Esophagus muscularis mucosa (tissue), 4 donors: Measurements from ENCODE around the gene TMEM59L. TPM values are rescaled to one million over a fixed set of nuclear protein-coding genes. Genes with fewer than 3 reads are reported as not detected.
A peak's percentile ranks its signal among the peaks of the same experiment; 100 is the strongest.
"Not testable (repeated sequence)": the region's sequence is repeated elsewhere in the genome, so short reads cannot be mapped to it uniquely, and the experiment has no call there.

Experiments
- DNase-seq: peaks from one replicate; pipeline ENCODE4 v3.0.0-alpha.2; 2017; ENCODE audit errors: extremely low spot score
- H3K27ac ChIP-seq, 4 donors: fragments of 200-600 bp; sonication (generic); replicated peaks in 1 of 4; 1 replicate in 3 of 4; 2 replicates in 1 of 4; pipeline ENCODE4 v1.5.1; 2016 to 2019; ENCODE audit warnings: mild to moderate bottlenecking in 1 of 4
- H3K27me3 ChIP-seq, 4 donors: fragments of 200-600 bp; sonication (generic); one replicate each; pipeline versions ENCODE4 v1.5.1 to v1.6.0; 2016 to 2019
- H3K36me3 ChIP-seq, 4 donors: fragments of 200-600 bp; sonication (generic); one replicate each; pipeline ENCODE4 v1.5.1; 2016 to 2019
- H3K4me1 ChIP-seq, 4 donors: fragments of 200-600 bp; sonication (generic); one replicate each; pipeline ENCODE4 v1.5.1; 2016 to 2019
- H3K4me3 ChIP-seq, 4 donors: fragments of 200-600 bp; sonication (generic); 1 replicate in 2 of 4; 2 replicates in 2 of 4; pipeline ENCODE4 v1.5.1; 2016 to 2019; ENCODE audit warnings: mild to moderate bottlenecking in 4 of 4, moderate library complexity in 1 of 4
- H3K9me3 ChIP-seq, 4 donors: fragments of 200-600 bp; sonication (generic); 1 replicate in 3 of 4; 2 replicates in 1 of 4; pipeline ENCODE4 v1.5.1; 2016 to 2019
- EP300 ChIP-seq: sonication (generic); formaldehyde crosslinking; IDR thresholded peaks from one replicate; pipeline ENCODE4 v1.6.1; 2017; ENCODE audit warnings: antibody characterized with exemption
- POLR2A ChIP-seq: fragments of 450-650 bp; IDR thresholded peaks from one replicate; pipeline ENCODE4 v1.6.1; 2017; ENCODE audit warnings: antibody characterized with exemption, moderate library complexity, mild to moderate bottlenecking, low read depth
- POLR2AphosphoS5 ChIP-seq, 2 donors: sonication (generic); formaldehyde crosslinking; IDR thresholded peaks; one replicate each; pipeline ENCODE4 v1.6.1; 2017; ENCODE audit warnings: antibody characterized with exemption in 2 of 2
- WGBS: methylation state at CpG from one replicate; pipeline ENCODE4 v1.1.5; 2018; 5-methylcytosine and 5-hydroxymethylcytosine counted together
- intact Hi-C: fragments of 100-400 bp; cut with DNase I; formaldehyde crosslinking; loops from one replicate; pipeline ENCODE4 v1.15.1; 2023
- total RNA-seq, 4 donors: library from RNA; depleted of rRNA; stranded (reverse); fragments of >200 nt; gene quantifications; one replicate each; pipeline versions ENCODE4 v1.1.0 to v1.2.1, GENCODE V29; 2016
- TF ChIP-seq, protein P1 (sequence below), 3 experiments: fragments of 200-600 bp in 2 of 3; fragments of 450-650 bp in 1 of 3; sonication (generic) in 2 of 3; IDR thresholded peaks; one replicate each; pipeline ENCODE4 v1.5.1; 2017 to 2019; ENCODE audit warnings: antibody characterized with exemption in 3 of 3, mild to moderate bottlenecking in 2 of 3, moderate library complexity in 1 of 3

The TMEM59L gene
- total RNA-seq, 4 donors from 2014 or later = 2.4 to 3.6 (median 2.8) TPM

DNA sequence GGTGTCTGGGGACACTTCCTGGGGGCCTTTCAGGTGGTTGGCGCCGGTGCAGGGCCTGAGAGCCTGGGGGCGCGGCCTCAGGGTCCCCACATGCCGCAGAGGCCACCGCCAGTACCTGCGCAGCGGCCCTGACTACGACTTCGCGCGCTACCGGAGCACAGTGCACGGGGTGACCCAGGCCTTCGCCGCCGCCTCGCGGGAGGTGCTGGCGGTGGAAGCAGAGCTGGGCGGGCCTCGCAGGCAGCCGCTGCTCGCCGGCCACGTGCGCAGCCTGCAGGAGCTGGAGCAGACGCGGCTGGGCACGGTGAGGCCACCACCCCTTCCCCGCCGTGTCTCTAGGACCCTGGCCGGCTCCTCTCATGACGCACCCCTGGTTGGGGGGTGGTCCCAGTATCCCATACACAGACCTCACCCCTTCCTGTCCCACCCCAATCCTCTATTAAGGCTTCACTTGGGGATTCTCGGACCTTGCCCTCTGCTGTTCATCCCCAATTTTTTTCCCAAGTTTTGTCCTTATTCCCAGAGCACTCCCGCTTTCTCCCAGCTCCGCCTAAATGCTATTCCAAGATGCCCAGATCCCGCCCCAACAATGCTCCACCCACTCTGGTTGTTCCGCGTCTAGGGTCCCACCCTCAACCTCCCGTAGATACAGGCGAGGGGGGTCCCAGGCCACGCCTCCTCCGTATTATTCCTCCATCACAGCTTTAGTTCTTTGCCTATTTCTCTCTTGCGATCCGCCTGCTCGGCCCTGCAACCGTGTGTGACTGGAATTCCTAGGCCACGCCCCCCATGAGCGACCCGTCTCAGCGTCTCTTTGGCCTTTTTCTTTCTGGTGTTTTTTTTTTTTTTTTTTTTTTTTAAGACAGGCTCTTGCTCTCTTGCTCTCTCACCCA, 23.0 kb upstream of the TMEM59L start:
- no peaks in the 10 kb centered on the region for H3K27me3 ChIP-seq
- peaks cover 0 to 20% (median 8%) of the 10 kb centered on the region in 4 donors for H3K36me3 ChIP-seq
- 22% methylated on average over 25 of the region's 52 CpGs for WGBS
- H3K4me3 ChIP-seq = peak overlapping the region; percentile 68 to 96 (median 86)
- no peak for TF ChIP-seq EP300
- TF ChIP-seq, protein P1, sequence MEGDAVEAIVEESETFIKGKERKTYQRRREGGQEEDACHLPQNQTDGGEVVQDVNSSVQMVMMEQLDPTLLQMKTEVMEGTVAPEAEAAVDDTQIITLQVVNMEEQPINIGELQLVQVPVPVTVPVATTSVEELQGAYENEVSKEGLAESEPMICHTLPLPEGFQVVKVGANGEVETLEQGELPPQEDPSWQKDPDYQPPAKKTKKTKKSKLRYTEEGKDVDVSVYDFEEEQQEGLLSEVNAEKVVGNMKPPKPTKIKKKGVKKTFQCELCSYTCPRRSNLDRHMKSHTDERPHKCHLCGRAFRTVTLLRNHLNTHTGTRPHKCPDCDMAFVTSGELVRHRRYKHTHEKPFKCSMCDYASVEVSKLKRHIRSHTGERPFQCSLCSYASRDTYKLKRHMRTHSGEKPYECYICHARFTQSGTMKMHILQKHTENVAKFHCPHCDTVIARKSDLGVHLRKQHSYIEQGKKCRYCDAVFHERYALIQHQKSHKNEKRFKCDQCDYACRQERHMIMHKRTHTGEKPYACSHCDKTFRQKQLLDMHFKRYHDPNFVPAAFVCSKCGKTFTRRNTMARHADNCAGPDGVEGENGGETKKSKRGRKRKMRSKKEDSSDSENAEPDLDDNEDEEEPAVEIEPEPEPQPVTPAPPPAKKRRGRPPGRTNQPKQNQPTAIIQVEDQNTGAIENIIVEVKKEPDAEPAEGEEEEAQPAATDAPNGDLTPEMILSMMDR (IDR thresholded peaks at IDR 0.05) = peak in 2 of 3 experiments; percentile 36 to 41
- TF ChIP-seq POLR2AphosphoS5 (IDR thresholded peaks at IDR 0.05) = no peak
- no peak for TF ChIP-seq POLR2A
- intact Hi-C loops = loop anchor here (5.0 kb wide), 3 partner anchors 88 to 258 kb away; partner anchors contain the start of gene UPF1
- H3K9me3 ChIP-seq = no peaks in the 10 kb centered on the region
- no peak for DNase-seq
- H3K27ac ChIP-seq = peak overlapping the region; percentile 78 to 89 (median 86)
- peaks cover 21 to 46% (median 39%) of the 10 kb centered on the region in 4 donors for H3K4me1 ChIP-seq

DNA sequence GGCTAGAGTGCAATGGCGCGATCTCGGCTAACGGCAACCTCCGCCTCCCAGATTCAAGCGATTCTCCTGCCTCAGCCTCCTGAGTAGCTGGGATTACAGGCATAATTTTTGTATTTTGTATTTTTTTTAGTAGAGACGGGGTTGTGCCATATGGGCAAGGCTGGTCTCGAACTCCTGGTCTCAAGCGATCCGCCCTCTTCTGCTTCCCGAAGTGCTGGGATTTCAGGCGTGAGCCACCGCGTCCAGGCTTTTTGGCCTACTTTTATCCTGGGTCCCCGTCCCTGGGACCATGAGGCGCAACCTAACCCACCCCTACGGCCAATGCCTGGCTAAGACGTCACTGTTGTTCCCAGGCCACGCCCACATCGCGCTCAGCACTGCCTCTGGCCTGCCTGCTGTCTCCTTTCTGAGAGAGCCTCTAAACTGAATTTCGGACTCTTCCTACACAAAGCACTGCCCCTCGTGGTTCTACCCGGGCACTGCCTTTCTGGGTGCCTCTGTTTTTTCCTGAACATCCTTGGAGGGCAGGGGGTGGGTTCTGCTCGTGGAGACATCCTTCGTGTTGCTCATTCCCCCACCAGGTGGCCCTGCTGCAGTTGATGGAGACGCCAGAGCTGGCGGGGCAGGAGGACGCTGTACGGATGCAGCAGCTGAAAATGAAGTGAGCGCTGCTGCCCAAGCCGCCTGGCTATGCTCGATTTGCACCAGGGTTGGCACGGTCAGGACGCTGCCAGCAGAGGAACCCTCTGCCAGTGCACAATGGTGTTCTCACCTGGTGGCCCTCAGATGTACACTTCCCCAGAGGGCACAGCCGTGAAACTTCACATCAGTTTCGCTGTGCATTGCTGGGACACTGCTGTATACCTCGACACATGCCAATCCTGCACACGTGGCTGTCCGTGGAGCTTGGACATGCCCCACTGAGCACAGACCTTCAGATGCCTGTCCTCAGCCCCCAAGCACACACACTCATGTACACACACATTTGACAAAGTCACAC, 22.1 kb upstream of the TMEM59L start:
- peaks cover 30 to 54% (median 48%) of the 10 kb centered on the region in 4 donors for H3K4me1 ChIP-seq
- intact Hi-C loops = loop anchor here (5.0 kb wide), 2 partner anchors 87 to 257 kb away; no protein-coding TSS in a partner anchor
- H3K9me3 ChIP-seq = no peaks in the 10 kb centered on the region
- no peak for TF ChIP-seq POLR2AphosphoS5 (IDR thresholded peaks at IDR 0.05)
- TF ChIP-seq, protein P1 (IDR thresholded peaks at IDR 0.05) = no peak
- TF ChIP-seq EP300 = no peak
- TF ChIP-seq POLR2A = no peak
- no peaks in the 10 kb centered on the region for H3K27me3 ChIP-seq
- DNase-seq = no peak
- peak overlapping the region in 3 of 4 donors; percentile 22 to 89 (median 87) for H3K27ac ChIP-seq
- 64% methylated on average over 36 of the region's 40 CpGs for WGBS
- peak overlapping the region in 1 of 4 donors; percentile 68 for H3K4me3 ChIP-seq
- peaks cover 0 to 20% (median 8%) of the 10 kb centered on the region in 4 donors for H3K36me3 ChIP-seq

DNA sequence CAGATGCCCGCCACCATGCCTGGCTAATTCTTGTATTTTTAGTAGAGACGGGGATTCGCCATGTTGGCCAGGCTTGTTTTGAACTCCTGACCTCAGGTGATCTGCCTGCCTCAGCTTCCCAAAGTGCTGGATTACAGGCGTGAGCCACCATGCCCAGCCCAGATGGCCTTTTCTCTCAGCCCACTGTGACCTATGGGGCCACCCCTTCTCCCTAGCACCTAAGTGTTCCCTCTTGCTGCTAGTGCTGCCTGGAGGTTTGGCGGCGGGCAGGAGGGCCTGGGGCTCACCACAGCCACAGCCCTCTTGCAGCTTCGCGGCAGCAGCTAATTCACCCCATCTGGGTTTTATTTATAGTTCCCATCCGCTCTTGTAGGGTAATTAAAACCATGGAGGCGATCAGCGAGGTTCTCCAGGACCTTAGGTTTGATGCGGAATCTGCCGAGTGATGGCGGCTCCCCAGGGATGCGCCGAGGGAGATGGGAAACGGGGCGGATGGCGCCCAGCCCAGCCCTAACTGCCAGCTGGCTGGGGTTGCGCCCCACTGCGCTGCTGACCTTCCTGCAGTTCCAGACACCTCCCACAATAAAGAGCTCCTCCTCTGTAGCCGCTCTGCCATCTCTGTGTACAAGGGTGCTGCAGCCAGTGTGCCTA, 20.8 kb upstream of the TMEM59L start:
- no peaks in the 10 kb centered on the region for H3K27me3 ChIP-seq
- H3K4me1 ChIP-seq = peaks cover 30 to 54% (median 48%) of the 10 kb centered on the region in 4 donors
- DNase-seq = no peak
- no peaks in the 10 kb centered on the region for H3K9me3 ChIP-seq
- TF ChIP-seq EP300 = no peak
- peaks cover 0 to 20% (median 8%) of the 10 kb centered on the region in 4 donors for H3K36me3 ChIP-seq
- H3K27ac ChIP-seq = no peak overlapping the region
- no peak overlapping the region for H3K4me3 ChIP-seq
- intact Hi-C loops = loop anchor here (5.0 kb wide), 2 partner anchors 85 to 255 kb away; no protein-coding TSS in a partner anchor
- WGBS = 81% methylated on average over 22 of the region's 22 CpGs

DNA sequence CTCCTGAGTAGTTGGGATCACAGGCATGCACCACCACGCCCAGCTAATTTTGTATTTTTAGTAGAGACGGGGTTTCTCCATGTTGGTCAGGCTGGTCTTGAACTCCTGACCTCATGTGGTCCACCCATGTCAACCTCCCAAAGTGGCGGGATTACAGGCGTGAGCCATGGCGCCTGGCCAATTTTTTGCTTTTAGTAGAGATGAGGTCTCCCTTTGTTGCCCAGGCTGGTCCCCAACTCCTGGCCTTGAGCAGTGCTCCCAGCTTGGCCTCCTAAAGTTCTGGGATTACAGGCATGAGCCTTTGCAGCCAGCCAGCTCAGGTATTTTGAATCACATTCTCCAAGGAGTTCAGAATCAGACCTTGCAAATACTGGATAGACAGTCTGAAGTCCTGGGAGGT, 19.9 kb upstream of the TMEM59L start:
- WGBS = 71% methylated on average over 5 of the region's 5 CpGs

More for the DNA sequence above, 19.9 kb upstream of the TMEM59L start:
- not testable (repeated sequence) for H3K4me3 ChIP-seq, H3K9me3 ChIP-seq, DNase-seq, H3K27me3 ChIP-seq, H3K27ac ChIP-seq
- intact Hi-C loops = loop anchor here (5.0 kb wide), 2 partner anchors 85 to 255 kb away; no protein-coding TSS in a partner anchor
- peaks cover 0 to 20% (median 8%) of the 10 kb centered on the region in 4 donors for H3K36me3 ChIP-seq
- H3K4me1 ChIP-seq = peaks cover 30 to 52% (median 45%) of the 10 kb centered on the region in 4 donors
